ENCODE measurements around the gene TDRKH. TPM values are rescaled to one million over a fixed set of nuclear protein-coding genes. Genes with fewer than 3 reads are reported as not detected.

Gene TDRKH
- total and polyA plus RNA-seq, 2 of the 13 experiments (the other 11 are each of a cell fraction or from before 2014, with no cell fraction given): 3.9 to 5.4 TPM

DNA sequence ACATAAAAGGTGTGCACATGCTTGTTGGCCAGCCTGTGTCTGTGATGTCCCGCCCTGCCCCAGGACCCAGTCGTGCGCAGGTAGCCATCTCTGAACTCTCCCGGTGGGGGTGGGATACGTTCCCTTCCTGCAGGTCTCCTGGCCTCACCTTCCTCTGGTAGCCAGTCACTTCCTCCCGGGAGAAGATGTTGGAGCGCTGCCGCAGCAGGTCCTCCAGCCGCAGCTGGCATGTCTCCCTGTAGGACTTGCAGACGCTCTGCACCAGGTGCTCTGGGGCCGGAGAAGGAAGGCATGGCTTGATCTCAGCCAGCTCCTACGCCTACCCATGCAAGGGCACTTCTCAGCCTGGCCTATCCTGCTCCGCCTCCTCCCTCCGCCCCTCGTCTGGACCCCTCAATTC is 24.1 kb upstream of the TDRKH start:
- no peak overlapping the region for H3K9ac ChIP-seq (ENCODE audit: insufficient read depth, low read depth, low read length)
- in situ Hi-C loops (cut with HindIII; ENCODE audit: extremely low pct_ligation_motif_present, low pct_unique_long_range_greater_than_20kb): no loop called here
- H3K4me2 ChIP-seq (ENCODE audit: low read depth, low read length): no peak overlapping the region
- H3K9me3 ChIP-seq (ENCODE audit: low read length): no peaks in the 10 kb centered on the region
- no peak for DNase-seq (ENCODE audit: low spot score)
- no peak overlapping the region for H3K4me3 ChIP-seq (replicated peaks in 1 of 3; ENCODE audit: insufficient read depth in 1 of 3, low read depth in 2 of 3, low read length in 3 of 3)
- no peak overlapping the region for H3K27ac ChIP-seq (ENCODE audit: extremely low read length, insufficient read depth, low read length)
- intact Hi-C loops (cut with micrococcal nuclease; ENCODE audit: unreplicated experiment): no loop called here
- H3K27me3 ChIP-seq (ENCODE audit: control insufficient read depth in 1 of 2, insufficient read depth in 2 of 2, low read length in 2 of 2): no peaks in the 10 kb centered on the region
- peaks cover 7% of the 10 kb centered on the region; the same call in 1 of the 2 replicates for H3K4me1 ChIP-seq (ENCODE audit: insufficient read depth, low read length)
- POLR2A ChIA-PET: no interaction called here
- no peaks in the 10 kb centered on the region for H4K20me1 ChIP-seq (ENCODE audit: insufficient read depth, low read length)
- TF ChIP-seq GZF1 (CRISPR knock-in tag; IDR thresholded peaks at IDR 0.05) (no peak), ZFP36L2 (CRISPR knock-in tag; IDR thresholded peaks at IDR 0.05) (no peak), HMGXB4 (CRISPR knock-in tag; IDR thresholded peaks at IDR 0.05; ENCODE audit: borderline replicate concordance in 1 of 2, low read depth in 1 of 2) (no peak), ZNF282 (IDR thresholded peaks at IDR 0.05; ENCODE audit: partially characterized antibody) (no peak), ZNF33A (CRISPR knock-in tag; IDR thresholded peaks at IDR 0.05; ENCODE audit: borderline replicate concordance) (no peak), ATF7 (IDR thresholded peaks at IDR 0.05) (no peak), ATF7 (CRISPR knock-in tag; IDR thresholded peaks at IDR 0.05) (no peak)
- BruUV-seq (replicated peaks): no TSS peak
- FAIRE-seq: no peak
- H2AFZ ChIP-seq (ENCODE audit: low read length): no peak overlapping the region
- WGBS (ENCODE audit: low lambda C conversion rate): 94% methylated on average over 8 of the region's 15 CpGs
- no peaks in the 10 kb centered on the region for H3K36me3 ChIP-seq (replicated peaks in 1 of 2; ENCODE audit: control insufficient read depth in 1 of 2, insufficient read depth in 2 of 2, low read length in 2 of 2)
- no peaks in the 10 kb centered on the region for H3K79me2 ChIP-seq (ENCODE audit: insufficient read depth, low read length)
- CTCF ChIA-PET (ENCODE audit: low intra/inter-chr PET ratio, low total read pairs): no interaction called here
- no peak for ATAC-seq
